GM18867 (cell line): ENCODE results near the gene GDF9.

Experiments
- ATAC-seq: cut with Tn5 transposase; IDR thresholded peaks from one replicate; pipeline ENCODE4 v1.9.1; 2021; ENCODE audit warnings: mild to moderate bottlenecking, moderate library complexity; ENCODE audit not compliant: unreplicated experiment

Gene GDF9, protein sequence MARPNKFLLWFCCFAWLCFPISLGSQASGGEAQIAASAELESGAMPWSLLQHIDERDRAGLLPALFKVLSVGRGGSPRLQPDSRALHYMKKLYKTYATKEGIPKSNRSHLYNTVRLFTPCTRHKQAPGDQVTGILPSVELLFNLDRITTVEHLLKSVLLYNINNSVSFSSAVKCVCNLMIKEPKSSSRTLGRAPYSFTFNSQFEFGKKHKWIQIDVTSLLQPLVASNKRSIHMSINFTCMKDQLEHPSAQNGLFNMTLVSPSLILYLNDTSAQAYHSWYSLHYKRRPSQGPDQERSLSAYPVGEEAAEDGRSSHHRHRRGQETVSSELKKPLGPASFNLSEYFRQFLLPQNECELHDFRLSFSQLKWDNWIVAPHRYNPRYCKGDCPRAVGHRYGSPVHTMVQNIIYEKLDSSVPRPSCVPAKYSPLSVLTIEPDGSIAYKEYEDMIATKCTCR

DNA sequence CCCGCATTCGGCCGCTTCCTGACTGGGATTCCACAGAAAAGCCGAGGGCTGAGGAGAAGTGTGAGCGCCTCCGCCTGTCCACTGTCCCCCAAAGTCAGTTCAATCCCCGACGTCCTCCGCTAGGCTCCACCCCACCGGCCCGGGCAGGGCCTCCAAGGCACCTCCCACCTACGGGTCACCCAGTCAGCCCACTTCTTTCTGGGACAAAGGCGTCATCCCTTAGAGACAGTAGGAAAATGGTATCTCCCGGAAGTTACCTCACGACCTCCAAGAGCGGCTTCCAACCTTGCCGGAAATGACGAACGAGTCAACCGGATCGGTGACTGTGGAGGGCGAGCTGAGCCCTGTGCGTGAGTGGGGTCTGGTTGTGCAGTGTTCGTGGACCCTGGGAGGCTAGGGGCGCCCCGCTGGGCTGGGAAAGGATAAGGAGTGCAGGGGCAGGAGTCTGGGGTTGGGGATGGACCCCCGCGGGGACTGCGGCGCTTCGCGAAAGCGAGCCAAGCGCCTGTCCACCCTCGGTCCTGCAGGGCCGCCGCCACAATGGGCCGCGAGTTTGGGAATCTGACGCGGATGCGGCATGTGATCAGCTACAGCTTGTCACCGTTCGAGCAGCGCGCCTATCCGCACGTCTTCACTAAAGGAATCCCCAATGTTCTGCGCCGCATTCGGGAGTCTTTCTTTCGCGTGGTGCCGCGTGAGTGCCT, at the start of gene GDF9, which contains the start of gene UQCRQ:
TSS of gene GDF9 (minus strand) at position 128 of the 704 bp plus-strand sequence. CDS start 1,936 bp downstream, outside the sequence.
TSS of gene UQCRQ (plus strand) at position 301 of the 704 bp plus-strand sequence. CDS start at position 541, 240 bp downstream.
- peak; percentile 98 for ATAC-seq

GRCh38 chr5:132915681-132916080, 49.4 kb upstream of the GDF9 start:
- no peak for ATAC-seq

DNA sequence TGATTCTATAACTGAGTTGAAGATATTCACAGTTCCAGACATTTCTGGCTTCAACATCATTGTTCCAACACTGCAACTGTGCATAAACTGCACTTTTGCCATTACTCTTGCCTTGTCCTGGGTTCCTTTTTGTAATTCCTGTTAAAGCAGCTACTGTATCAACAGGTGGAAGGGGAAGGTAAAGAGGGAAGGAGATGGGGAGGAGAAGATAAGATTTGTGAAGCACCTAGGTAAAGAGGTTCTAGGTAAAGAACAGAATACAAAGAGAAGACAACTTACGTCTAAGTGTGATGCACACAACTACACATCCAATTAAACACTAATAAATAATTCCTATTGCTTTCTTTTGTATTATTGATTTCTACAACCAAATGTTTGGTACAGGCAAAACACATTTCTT, 43.4 kb upstream of the GDF9 start:
- no peak for ATAC-seq

GRCh38 chr5:132907161-132907560, 40.9 kb upstream of the GDF9 start:
- no peak for ATAC-seq

GRCh38 chr5:132905938-132906337, 39.7 kb upstream of the GDF9 start:
- ATAC-seq: no peak

GRCh38 chr5:132901730-132902129, 35.5 kb upstream of the GDF9 start:
- no peak for ATAC-seq

GRCh38 chr5:132901036-132901435, 34.8 kb upstream of the GDF9 start:
- ATAC-seq: no peak

GRCh38 chr5:132898094-132898493, 31.8 kb upstream of the GDF9 start:
- no peak for ATAC-seq

DNA sequence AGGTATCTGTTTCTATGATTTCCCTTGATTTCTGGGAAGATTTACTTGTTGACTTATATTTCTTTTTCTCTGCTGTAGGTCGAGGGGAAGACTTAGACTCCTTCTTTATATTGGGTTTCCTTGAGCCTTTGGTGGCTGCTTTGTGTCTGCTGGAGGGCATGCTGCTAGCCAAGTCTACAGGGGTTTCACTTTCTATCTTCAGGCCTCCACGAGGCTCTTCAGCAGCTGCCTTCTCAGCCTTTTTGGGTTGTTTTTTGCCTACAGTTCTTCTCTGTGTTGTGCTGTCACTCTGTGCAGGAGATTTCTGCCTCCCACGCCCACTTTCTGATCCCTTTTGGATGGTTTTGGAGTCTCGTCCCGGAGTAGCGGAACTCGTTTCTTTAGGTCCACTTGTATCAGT, 30.4 kb upstream of the GDF9 start:
- no peak for ATAC-seq

DNA sequence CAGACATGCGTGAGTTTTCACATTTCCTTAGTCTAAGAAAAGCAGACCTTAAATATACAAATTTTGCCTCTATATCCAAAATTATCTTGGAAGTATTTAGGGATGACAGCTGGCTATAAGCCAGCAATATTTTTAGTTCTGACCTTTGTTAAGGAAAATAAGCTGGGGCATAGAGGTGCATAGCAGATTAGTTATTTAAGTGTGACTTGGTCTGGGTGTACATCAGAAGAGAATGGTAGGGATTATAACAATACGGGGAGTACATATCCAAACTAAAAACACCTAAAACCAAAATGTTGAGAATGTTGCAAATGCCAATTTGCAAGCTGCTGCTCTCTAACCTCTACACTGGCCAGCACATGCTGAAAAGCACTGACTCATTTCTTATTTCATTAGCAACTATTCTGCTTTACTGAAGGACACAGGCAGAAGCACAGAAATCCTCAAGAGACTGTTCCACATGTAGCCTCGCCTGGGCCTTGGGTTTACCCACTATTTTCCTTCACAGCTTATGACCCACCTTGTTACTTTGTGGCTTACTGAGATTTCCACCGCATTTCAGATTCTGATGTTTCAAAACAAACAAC, 29.5 kb upstream of the GDF9 start:
- ATAC-seq: no peak

GRCh38 chr5:132890817-132891216, 24.5 kb upstream of the GDF9 start:
- ATAC-seq: no peak

- no peak for ATAC-seq
Measured at GRCh38 chr5:132889501-132889900, 23.2 kb upstream of the GDF9 start.

DNA sequence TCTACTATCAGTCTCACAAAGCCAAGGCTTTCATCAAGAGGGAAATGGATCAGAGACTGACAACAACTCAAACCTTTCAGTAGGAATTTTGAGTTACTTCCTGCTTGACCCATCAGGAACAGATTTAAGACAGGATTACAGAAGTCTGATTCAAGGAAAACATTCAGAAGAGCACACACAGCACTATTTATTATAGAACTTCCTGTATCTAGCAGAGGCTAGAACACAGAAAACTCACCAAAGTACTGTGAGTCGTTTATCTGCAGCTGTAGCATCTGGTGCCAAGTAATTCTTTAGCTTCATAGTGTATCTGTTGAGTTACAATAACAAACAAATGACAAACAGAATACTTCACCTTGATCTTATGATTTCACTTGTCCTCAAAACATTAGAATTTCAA, 21.0 kb upstream of the GDF9 start:
- ATAC-seq: no peak

DNA sequence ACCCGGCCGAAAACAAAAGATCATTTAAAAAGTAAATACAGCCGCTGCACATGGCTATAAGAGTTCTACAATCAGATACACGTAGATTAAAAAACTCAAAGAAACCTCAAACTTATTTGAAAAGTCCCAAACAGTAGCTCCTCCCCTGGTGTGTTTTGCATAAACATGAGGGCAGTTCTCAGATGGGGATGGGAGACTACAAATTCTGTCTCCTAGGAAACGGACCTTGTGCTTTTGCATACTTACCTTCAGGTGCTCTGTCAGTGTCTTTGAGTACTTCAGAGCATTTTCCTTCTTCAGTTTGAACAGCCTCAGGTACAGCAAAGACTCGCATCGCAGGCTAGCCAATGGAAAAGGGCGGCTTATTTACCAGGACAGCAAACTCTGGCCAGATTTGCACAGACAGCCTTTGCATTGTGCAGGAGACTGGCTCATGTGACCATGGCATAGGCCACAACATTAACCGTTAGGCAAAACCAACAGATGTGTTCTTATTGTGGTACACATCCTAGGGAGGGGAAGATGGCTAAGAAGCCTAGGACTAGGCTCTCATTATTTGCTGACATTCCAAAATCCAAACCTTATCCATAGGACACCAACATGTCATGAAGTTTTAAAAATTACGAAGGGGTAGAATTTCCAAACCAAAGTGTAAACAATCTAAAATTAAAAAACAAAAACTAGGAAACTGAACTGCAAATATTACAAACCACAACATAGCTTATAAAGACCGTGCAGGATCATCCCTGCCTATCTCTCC, 20.0 kb upstream of the GDF9 start:
- ATAC-seq: no peak

DNA sequence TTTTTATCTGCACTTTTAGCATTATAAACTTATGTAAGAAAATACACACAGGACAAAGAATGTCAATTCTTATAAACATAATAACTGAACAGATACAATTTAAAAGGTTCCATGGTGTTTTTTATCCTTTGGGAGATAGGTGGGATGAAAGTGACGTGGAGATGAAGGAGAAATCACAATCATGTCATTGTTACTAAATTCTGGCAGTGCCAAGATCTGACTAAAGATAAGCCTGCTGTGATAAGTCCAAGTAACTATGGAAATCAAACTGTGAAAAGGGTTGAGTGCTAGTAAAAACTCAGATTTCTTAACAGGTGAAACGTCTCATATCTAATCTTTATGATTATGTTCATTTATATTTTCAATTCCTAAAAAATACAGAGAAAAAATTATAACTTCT, 18.3 kb upstream of the GDF9 start:
- no peak for ATAC-seq

GRCh38 chr5:132883261-132883834, 17.1 kb upstream of the GDF9 start:
- peak; percentile 57 for ATAC-seq

GRCh38 chr5:132877938-132878337, 11.7 kb upstream of the GDF9 start:
- ATAC-seq: no peak

- no peak for ATAC-seq
Measured at GRCh38 chr5:132877466-132877865, 11.2 kb upstream of the GDF9 start.

DNA sequence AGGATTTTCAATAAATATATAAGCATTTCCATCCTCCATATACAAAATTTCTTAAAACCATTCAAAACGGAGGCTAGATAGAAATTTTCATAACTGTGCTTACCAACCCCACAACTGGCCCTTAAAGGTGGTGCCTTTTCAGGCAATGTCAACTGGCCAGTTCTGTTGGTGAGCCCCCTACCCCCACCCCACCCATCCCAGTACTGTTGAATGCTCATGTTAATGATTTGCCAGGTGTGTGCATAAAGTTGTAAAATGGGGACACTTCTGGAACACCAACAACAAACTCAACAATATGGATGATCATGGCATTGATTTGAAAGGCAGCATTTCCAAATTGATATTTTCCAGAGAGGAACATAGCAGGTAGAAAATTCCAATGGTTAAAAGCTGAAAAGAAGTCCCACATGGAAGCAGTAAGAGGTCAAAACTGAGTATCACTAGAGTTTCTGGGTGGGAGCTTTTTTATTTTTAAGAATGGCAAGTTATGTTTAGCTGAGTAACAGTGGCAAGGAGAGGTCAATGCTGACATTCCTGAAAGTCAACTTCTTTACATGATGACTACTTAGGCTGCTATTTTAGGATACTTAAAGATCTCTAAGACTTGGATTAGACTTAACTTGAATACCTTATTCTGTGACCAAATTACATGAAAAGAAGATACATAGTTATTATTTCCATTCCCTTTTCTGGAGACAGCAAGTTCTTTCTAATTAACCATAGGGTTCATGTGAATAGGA, 9.9 kb upstream of the GDF9 start:
- no peak for ATAC-seq

DNA sequence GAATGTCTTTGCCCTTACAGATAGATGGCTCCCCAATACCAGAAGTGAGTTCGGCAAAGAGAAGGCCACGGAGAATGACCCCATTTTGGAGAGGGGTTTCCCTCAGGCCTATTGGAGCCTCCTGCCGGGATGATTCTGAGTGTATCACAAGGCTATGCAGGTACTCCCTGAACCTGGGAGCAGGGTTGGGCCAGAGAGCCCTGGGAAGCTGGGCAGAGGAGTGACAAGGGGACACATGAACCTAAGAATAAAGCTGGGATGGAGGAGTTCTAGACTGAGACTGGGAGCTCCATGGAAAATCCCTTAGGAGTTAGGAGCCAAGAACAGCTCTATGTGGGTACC, 7.6 kb upstream of the GDF9 start:
- ATAC-seq: no peak
